Muscle of leg (tissue), 11 donors: ENCODE results near the gene SDK1. TPM values are rescaled to one million over a fixed set of nuclear protein-coding genes. Genes with fewer than 3 reads are reported as not detected.

Experiments
- DNase-seq: peaks from one replicate; pipeline ENCODE4 v3.0.0; 2013
- H3K27ac ChIP-seq: one replicate; pipeline ENCODE4 v1.5.1; 2013; ENCODE audit warnings: mild to moderate bottlenecking, low read length, control low read depth
- H3K27me3 ChIP-seq: one replicate; pipeline ENCODE4 v1.6.1; 2013; ENCODE audit warnings: low read length; ENCODE audit not compliant: control insufficient read depth, insufficient read depth
- H3K36me3 ChIP-seq: one replicate; pipeline ENCODE4 v1.6.1; 2013; ENCODE audit warnings: low read length; ENCODE audit not compliant: control insufficient read depth, insufficient read depth
- H3K4me1 ChIP-seq: one replicate; pipeline ENCODE4 v1.6.1; 2013; ENCODE audit warnings: low read length; ENCODE audit not compliant: control insufficient read depth, insufficient read depth
- H3K4me3 ChIP-seq: one replicate; pipeline ENCODE4 v1.5.1; 2013; ENCODE audit warnings: low read length, control low read depth
- H3K9me3 ChIP-seq: replicated peaks from 2 replicates; pipeline ENCODE4 v1.6.1; 2013; ENCODE audit warnings: low read depth, low read length; ENCODE audit not compliant: control insufficient read depth
- WGBS: methylation state at CpG from one replicate; pipeline ENCODE4 v1.1.5; 2013; ENCODE audit warnings: missing lambda C conversion rate; ENCODE audit not compliant: insufficient coverage; 5-methylcytosine and 5-hydroxymethylcytosine counted together
- polyA plus RNA-seq, 8 donors: library from polyadenylated mRNA; unstranded; fragments of 120-200 nt; gene quantifications; one replicate each; pipeline versions ENCODE4 v1.2.1 to v1.2.3, GENCODE V29; 2013; ENCODE audit warnings: inconsistent platforms in 1 of 8, low replicate concordance in 1 of 8; ENCODE audit not compliant: insufficient read length in 8 of 8, insufficient read depth in 1 of 8
- total RNA-seq: library from RNA; stranded (reverse); fragments of 120-200 nt; gene quantifications from one replicate; pipeline ENCODE4 v1.2.4, GENCODE V29; 2013

Gene SDK1
- total and polyA plus RNA-seq, 9 donors = 2.3 to 6.4 (median 3.6) TPM

DNA sequence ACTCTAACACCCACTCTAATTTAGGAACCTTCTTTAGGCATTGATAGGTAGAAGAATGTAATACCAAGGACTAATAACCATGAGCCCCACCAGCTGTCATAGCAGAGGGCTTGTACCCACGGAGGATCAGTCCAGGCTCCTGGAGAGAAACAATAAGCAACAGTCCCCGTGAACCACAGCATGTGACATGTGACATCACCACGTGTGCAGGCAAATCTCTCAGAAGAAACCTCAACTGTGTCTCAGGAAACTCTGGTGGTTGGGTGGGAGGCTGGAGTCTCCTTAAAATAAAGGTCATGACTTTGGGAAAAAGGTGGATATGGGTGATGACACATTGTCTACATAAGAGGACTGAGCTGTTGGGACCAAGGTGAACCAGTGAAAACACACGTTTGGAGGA is 727.2 kb downstream of the SDK1 start:
- Histone ChIP-seq H3K36me3 (no peaks in the 10 kb centered on the region), H3K27ac (no peak overlapping the region), H3K4me1 (peaks cover 3% of the 10 kb centered on the region), H3K4me3 (no peak overlapping the region), H3K9me3 (no peaks in the 10 kb centered on the region), H3K27me3 (no peaks in the 10 kb centered on the region)
- DNase-seq = no peak
- WGBS = 60% methylated on average over 3 of the region's 4 CpGs

DNA sequence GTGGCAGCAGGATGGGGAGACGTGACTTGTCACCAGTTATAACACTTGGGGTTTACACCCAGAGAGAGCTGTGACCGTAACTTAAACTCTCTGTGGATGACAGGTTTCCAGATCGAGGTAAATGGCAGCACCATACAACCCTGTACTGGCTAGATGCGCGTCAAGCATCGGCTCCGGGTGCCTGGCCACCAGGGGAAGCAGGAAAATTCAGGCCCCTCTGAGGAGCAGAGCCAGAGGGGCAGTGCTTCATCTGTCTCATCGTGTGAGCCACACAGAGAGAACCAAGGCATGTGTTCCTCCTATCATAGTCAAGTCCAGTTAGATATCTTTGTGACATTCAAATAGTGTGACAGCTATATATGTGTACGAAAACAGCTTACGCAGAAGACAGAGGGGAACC is 728.9 kb downstream of the SDK1 start:
- 89% methylated on average over 9 of the region's 10 CpGs for WGBS
- no peaks in the 10 kb centered on the region for H3K27me3 ChIP-seq
- H3K9me3 ChIP-seq = no peaks in the 10 kb centered on the region
- H3K4me1 ChIP-seq = peaks cover 3% of the 10 kb centered on the region
- no peak overlapping the region for H3K27ac ChIP-seq
- H3K36me3 ChIP-seq = no peaks in the 10 kb centered on the region
- H3K4me3 ChIP-seq = no peak overlapping the region
- no peak for DNase-seq

DNA sequence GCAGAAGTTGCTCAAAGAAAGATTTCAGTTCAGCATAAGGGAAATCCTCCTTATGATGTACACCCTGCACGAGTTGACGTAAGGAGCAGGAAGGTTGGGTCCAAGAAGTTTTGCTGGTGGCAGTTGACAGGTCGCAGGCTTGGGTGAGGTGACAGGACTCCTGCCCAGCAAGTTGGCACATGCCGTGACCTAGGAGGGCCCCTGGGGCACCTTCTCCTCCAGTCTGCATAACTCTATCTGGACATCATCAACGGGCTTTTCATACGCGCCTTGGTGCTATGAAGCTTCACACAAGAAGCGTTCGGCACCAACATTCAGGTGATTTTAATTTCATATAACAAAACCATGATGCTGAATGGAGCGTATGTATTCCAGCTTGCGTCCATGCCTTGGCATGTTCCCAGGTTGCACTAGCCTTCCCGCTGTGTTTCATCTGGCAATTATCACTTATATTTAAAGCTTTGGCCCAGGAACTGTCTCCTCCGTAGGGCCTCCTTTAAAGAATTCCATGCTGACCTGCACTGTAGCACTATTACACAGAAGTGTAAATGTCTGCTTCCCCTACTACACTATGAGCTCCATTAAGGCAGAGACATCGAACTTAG is 729.4 kb downstream of the SDK1 start:
- no peak for DNase-seq
- no peak overlapping the region for H3K4me3 ChIP-seq
- 65% methylated on average over 9 of the region's 14 CpGs for WGBS
- H3K27me3 ChIP-seq = no peaks in the 10 kb centered on the region
- no peaks in the 10 kb centered on the region for H3K9me3 ChIP-seq
- no peaks in the 10 kb centered on the region for H3K36me3 ChIP-seq
- H3K27ac ChIP-seq = no peak overlapping the region
- peaks cover 3% of the 10 kb centered on the region for H3K4me1 ChIP-seq

DNA sequence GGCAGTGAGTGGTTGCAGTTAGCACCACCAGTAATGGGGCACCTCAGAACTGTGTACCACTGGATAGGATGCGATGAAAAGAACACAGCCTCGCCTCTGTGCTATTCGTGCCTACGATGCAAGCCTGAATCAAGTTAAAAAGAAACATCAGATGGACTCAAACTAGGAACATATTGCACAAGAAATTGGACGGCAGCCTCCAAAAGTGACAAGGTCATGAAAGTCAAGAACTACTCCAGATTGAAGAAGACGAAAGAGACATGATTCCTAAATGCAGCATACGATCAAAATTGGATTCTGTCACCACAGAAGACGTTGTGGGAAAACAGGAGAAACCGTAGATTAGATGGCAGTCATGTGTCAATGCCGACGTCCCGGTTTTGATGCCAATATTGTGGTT is 732.9 kb downstream of the SDK1 start:
- Histone ChIP-seq H3K36me3 (no peaks in the 10 kb centered on the region), H3K27me3 (no peaks in the 10 kb centered on the region), H3K9me3 (no peaks in the 10 kb centered on the region), H3K4me1 (no peaks in the 10 kb centered on the region), H3K4me3 (no peak overlapping the region), H3K27ac (no peak overlapping the region)
- no peak for DNase-seq
- 78% methylated on average over 6 of the region's 12 CpGs for WGBS

DNA sequence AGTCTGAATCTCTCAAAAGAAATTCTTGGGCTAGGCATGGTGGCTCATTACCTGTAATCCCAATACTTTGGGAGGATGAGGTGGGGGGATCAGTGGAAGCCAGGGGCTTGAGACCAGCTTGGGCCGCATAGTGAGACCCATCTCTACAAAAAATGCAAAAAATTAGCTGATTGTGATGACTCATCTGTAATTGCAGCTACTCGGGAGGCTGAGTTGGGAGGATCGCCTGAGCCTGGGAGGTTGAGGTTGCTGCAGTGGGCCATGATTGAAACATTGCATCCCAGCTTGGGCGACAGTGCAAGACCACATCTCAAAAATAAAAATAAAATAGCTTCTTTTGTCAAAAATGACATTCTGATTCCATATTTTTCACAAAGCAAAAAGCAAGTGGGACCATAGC is 736.3 kb downstream of the SDK1 start:
- DNase-seq = no peak
- Histone ChIP-seq H3K27ac (no peak overlapping the region), H3K9me3 (no peaks in the 10 kb centered on the region), H3K27me3 (no peaks in the 10 kb centered on the region), H3K4me3 (no peak overlapping the region), H3K36me3 (no peaks in the 10 kb centered on the region), H3K4me1 (no peaks in the 10 kb centered on the region)
- 100% methylated on average over 1 of the region's 4 CpGs for WGBS

DNA sequence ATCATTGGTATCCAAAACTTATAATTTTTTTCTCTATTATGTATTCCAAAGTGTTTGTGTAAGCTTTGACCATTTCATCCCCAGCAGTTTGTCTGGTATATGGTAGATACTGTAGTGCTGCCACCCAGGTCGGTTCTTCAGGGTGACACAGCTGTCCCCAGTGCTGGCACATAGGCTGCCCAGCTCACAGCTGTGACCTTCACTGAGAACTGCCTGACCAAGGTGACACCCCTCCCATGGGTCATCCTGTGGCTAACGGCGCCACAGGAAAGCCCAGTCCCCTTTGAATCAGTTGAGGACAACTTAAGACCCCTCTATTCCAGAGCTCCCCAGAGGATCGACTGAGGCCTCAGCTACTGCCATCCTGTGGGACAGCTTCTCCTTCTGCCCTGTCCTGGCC is 736.8 kb downstream of the SDK1 start:
- DNase-seq = no peak
- Histone ChIP-seq H3K27ac (no peak overlapping the region), H3K27me3 (no peaks in the 10 kb centered on the region), H3K36me3 (no peaks in the 10 kb centered on the region), H3K4me3 (no peak overlapping the region), H3K4me1 (no peaks in the 10 kb centered on the region), H3K9me3 (no peaks in the 10 kb centered on the region)
- WGBS = 74% methylated on average over 4 of the region's 4 CpGs

DNA sequence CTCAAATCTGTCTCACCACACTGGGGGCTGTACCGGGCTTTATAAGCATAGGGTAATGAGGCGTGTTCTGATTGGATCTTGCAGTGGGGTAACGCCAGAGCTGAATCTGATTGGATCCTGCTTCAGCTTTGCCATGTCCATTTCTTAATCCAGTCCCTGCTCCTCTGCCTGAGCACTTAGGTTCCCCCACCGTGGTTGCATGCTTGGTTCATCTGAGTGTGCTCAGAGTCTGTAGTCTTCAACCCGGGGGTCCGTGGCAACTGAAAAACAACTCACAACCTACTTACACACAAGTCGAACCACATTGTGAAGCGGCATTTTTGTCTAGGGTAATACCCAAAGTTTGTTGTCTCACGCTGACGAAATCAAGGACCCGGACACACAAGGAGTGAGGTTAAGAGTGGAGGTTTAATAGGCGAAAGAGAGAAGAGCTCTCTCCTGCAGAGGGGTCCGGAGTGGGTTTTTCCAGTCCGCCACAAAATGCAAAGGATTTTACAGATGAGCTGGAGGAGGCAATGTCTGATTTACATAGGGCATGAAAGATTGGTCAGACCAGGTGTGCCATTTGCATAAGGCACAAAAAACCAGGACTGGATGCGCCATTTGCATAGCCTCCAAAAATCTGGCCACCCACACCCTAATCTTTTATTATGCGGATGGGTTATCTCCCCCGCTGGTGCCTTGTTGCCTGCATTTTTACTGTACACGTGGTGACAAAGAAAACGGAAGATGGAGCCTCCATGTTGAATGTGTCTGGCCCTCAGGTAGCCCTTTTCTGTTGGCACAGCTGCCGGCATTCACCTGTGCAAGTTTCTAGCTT is 739.3 kb downstream of the SDK1 start:
- WGBS = 85% methylated on average over 12 of the region's 20 CpGs
- no peak overlapping the region for H3K27ac ChIP-seq
- no peaks in the 10 kb centered on the region for H3K4me1 ChIP-seq
- no peak overlapping the region for H3K4me3 ChIP-seq
- no peaks in the 10 kb centered on the region for H3K36me3 ChIP-seq
- no peak for DNase-seq
- no peaks in the 10 kb centered on the region for H3K27me3 ChIP-seq
- H3K9me3 ChIP-seq = no peaks in the 10 kb centered on the region

DNA sequence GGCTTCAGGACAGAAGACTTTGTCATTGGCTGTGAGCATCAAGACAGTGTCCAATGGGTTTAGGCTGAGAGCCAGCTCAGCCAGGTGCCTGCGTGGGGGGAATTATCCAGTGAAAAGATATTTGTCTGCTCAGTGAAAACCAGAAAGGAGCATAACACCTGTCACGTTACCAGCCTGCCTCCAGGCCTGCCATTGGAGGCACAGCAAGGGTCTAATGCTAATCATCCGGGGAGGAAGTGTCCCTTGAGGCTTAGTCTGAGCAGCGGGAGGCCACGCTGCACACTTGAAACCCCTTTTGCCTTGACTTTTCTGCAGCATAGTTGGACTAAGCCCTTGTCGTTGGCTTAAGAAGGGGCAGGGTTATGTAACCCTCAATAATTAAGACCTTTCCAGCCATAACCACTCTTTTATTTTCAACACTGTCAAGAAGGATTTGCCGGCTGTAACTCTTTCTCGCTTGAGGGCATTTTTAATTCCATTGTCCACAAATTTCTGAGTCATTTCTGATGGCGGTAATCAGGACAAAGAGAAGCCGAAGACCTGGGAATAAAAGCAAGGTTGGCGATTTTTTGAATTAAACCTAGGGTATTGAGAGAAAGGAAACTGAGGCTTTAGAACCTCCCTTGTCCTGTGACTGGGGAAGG is 741.5 kb downstream of the SDK1 start:
- WGBS = 46% methylated on average over 4 of the region's 11 CpGs
- Histone ChIP-seq H3K4me3 (no peak overlapping the region), H3K36me3 (no peaks in the 10 kb centered on the region), H3K27ac (no peak overlapping the region), H3K4me1 (no peaks in the 10 kb centered on the region), H3K27me3 (no peaks in the 10 kb centered on the region), H3K9me3 (no peaks in the 10 kb centered on the region)
- no peak for DNase-seq

DNA sequence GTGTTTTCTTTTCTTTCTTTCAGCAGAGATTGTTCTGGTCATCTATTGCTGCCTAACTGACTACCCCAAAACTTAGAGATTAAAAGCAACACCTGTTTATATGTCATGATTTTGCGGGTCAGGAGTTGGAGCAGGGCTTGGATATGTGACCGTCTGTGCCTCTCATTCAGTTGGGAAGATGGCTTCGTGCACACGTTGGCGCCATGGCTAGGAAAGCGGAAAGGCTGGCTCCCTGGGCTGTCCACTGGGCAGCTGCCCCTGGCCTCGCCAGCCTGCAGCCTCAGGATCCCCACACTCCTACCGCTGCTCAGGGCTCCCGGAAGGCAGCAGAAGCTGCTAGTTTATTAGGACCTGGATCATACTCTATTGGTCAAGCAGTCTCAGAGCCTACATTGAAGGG is 742.9 kb downstream of the SDK1 start:
- H3K27ac ChIP-seq = no peak overlapping the region
- H3K4me3 ChIP-seq = no peak overlapping the region
- H3K27me3 ChIP-seq = no peaks in the 10 kb centered on the region
- WGBS = 90% methylated on average over 5 of the region's 9 CpGs
- DNase-seq = no peak
- H3K36me3 ChIP-seq = no peaks in the 10 kb centered on the region
- no peaks in the 10 kb centered on the region for H3K9me3 ChIP-seq
- H3K4me1 ChIP-seq = no peaks in the 10 kb centered on the region

DNA sequence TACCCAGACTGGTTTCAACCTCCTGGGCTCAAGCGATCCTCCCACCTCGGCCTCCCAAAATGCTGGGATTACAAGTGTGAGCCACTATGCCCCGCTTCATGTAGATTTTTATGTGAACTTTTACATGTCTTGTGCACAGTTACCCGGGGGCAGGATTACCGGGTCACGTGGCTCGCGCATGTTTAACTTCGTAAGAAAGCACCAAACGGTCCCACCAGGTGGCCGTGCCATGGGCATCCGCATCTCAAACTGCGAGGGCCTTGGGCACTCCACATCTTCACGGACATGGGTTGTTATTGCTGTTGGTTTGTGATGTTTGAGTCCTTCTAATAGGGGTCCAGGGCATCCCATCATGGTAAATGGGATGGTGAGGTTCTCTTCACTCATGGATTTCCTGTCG is 744.4 kb downstream of the SDK1 start:
- Histone ChIP-seq H3K27ac (no peak overlapping the region), H3K27me3 (no peaks in the 10 kb centered on the region), H3K36me3 (no peaks in the 10 kb centered on the region), H3K4me3 (no peak overlapping the region), H3K9me3 (no peaks in the 10 kb centered on the region), H3K4me1 (no peaks in the 10 kb centered on the region)
- no peak for DNase-seq
- 98% methylated on average over 9 of the region's 15 CpGs for WGBS
